ENCODE data around the gene PHF20.
"Not testable (repeated sequence)": the region's sequence is repeated elsewhere in the genome, so short reads cannot be mapped to it uniquely, and the experiment has no call there.

The PHF20 gene

GRCh38 chr20:35783811-35784210 lies 12.0 kb downstream of the PHF20 start:
- not testable (repeated sequence) for DNase-seq

- not testable (repeated sequence) for DNase-seq
These were observed 13.7 kb downstream of the PHF20 start for GRCh38 chr20:35785541-35785940.

- DNase-seq = peak; percentile 34
These were observed 17.0 kb downstream of the PHF20 start for GRCh38 chr20:35788796-35789195.

- no peak for DNase-seq
These were observed 19.3 kb downstream of the PHF20 start for GRCh38 chr20:35791097-35791496.

GRCh38 chr20:35791821-35792220 lies 20.0 kb downstream of the PHF20 start:
- no peak for DNase-seq

- no peak for DNase-seq
These were observed 20.9 kb downstream of the PHF20 start for GRCh38 chr20:35792740-35793139.

GRCh38 chr20:35796571-35796970 lies 24.8 kb downstream of the PHF20 start:
- no peak for DNase-seq

- DNase-seq = no peak
These were observed 30.1 kb downstream of the PHF20 start for GRCh38 chr20:35801865-35802264.

- DNase-seq = no peak
These were observed 34.3 kb downstream of the PHF20 start for GRCh38 chr20:35806075-35806474.

GRCh38 chr20:35807877-35808276 lies 36.1 kb downstream of the PHF20 start:
- DNase-seq = no peak

- DNase-seq = no peak
These were observed 48.9 kb downstream of the PHF20 start for GRCh38 chr20:35820715-35821114.

GRCh38 chr20:35821807-35822242 lies 50.0 kb downstream of the PHF20 start:
- DNase-seq = no peak

GRCh38 chr20:35823147-35823546 lies 51.3 kb downstream of the PHF20 start:
- no peak for DNase-seq

- no peak for DNase-seq
These were observed 52.1 kb downstream of the PHF20 start for GRCh38 chr20:35823937-35824336.

GRCh38 chr20:35826397-35826998 lies 54.7 kb downstream of the PHF20 start:
- DNase-seq = no peak

GRCh38 chr20:35828434-35828833 lies 56.6 kb downstream of the PHF20 start:
- no peak for DNase-seq

GRCh38 chr20:35828916-35829315 lies 57.1 kb downstream of the PHF20 start:
- no peak for DNase-seq

GRCh38 chr20:35830264-35830663 lies 58.4 kb downstream of the PHF20 start:
- no peak for DNase-seq

GRCh38 chr20:35831029-35831428 lies 59.2 kb downstream of the PHF20 start:
- DNase-seq = no peak

- DNase-seq = no peak
These were observed 60.2 kb downstream of the PHF20 start for GRCh38 chr20:35831971-35832370.

- no peak for DNase-seq
These were observed 61.4 kb downstream of the PHF20 start for GRCh38 chr20:35833241-35833640.

- DNase-seq = no peak
These were observed 65.9 kb downstream of the PHF20 start for GRCh38 chr20:35837577-35838195.

GRCh38 chr20:35838205-35838604 lies 66.4 kb downstream of the PHF20 start:
- DNase-seq = no peak

GRCh38 chr20:35839904-35840303 lies 68.1 kb downstream of the PHF20 start:
- DNase-seq = no peak

GRCh38 chr20:35840421-35840820 lies 68.6 kb downstream of the PHF20 start:
- DNase-seq = no peak

All from NCI-H774 (cell line).